NCI-H146 treated with DMSO at 0.1 percent for 48 hours (cell line): Measurements from ENCODE around the gene GPSM1.

Experiments
- DNase-seq: peaks from one replicate; lab custom pipeline; 2025; ENCODE audit not compliant: unreplicated experiment; lab: John Stamatoyannopoulos, UW

GPSM1 gene

DNA sequence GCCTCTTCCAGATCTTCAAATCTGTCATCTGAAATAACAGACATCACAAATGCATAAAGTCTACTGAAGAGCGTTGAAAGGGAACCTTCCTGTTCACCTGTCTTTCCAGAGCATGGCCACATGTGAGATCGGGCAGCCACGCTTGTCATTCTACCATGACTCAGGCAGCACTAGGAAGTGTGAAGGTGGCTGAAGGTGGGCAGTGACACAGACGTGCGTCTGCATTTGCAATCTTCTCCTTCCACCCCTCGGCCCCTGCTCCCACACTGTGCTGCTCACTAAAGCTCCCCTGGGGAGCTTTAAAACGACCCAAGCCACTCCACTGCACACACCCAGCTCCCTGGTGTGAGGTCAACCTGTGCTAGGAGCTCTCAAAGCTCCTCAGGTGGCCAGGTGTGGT is 80.6 kb downstream of the GPSM1 start:
- no peak for DNase-seq
